Activated CD8-positive, alpha-beta memory T cell treated with anti-CD3 and anti-CD28 coated beads, Interleukin-2, amount 50 U/mL, for 48 hours (primary cell): ENCODE measurements around the gene GALR1.

ENCODE experiments used
- DNase-seq: peaks from one replicate; pipeline ENCODE4 v3.0.0-alpha.2; 2020

The GALR1 gene

DNA sequence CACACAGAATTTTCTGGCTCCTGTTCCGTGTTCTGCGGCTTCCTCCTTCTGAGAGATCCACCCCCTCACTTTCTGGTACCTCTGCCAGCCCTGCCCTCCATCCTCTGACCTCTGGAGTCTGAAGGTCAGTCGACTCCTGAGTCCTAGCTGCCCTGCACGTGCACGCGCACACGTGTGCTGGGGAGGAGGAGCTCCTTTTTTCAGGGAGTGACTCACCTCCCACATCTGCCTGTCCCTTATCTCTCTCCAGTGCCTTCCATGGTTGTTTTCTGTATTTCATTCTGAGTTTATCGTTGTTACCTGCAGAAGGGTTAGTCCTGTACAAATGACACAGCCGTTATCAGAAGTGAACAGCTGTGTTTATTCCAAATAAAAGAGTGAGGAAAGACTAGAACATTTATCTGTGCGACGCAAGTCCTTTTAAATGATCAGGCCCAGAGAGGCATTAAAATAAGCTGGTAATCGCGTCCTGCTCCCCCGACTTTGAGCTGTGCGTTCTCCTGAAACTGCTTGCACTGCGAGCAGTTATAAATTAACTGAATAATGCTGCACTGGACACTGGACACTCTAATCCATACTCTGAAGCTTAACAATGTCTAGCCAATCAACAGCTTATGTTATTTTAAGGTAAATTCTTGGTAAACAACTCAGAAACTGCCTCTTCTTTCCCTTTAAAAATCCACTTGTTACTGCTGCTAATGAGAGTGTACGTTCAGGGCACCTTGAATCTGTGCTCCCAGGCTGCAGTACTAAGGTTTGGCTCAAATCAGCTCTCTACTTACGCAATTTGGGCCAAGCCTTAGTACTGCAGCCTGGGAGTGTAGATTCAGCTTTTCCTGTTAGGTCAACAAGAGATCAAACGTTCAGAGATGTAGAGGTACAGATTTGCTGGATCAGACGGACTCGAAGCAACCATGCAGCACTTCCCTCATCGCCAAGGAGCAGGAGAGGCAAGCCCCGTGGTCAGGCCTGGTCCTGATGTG lies 72.5 kb downstream of the GALR1 start:
- DNase-seq: no peak

DNA sequence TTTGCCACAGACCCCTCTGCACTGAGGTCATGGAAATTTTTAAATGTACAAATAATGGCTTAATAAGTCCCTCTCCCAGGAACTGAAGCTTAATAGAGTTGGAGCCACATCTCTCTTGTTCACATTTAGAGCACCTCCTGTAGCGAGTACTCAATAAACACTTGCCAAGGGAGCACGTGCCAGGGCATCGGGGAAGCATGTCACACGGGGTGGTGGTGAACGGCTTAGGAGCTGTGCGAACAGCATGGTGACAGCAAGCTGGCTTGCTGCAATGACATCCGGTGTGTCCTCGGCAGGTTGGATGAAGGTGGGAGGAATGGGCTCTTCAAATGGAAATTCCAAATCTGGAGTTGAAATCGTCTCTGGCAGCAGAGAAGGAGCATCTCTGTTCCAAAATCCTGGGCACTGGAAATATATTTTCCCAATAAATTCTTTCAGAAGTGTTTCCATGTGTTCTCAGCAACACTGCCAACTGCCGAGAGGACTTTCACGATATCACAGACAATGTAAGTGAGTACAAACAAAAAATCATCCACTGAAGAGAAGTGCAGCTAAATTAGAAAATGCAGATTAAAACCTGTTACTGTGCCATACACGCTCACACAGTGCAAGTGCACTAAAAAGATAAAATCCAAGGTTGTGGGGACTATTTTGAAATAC lies 74.1 kb downstream of the GALR1 start:
- DNase-seq: no peak
